GM18520 (cell line): Measurements from ENCODE around the gene MRPS15.

ENCODE experiments used
- ATAC-seq: cut with Tn5 transposase; IDR thresholded peaks from one replicate; pipeline ENCODE4 v1.9.1; 2021; ENCODE audit not compliant: unreplicated experiment

MRPS15 gene

DNA sequence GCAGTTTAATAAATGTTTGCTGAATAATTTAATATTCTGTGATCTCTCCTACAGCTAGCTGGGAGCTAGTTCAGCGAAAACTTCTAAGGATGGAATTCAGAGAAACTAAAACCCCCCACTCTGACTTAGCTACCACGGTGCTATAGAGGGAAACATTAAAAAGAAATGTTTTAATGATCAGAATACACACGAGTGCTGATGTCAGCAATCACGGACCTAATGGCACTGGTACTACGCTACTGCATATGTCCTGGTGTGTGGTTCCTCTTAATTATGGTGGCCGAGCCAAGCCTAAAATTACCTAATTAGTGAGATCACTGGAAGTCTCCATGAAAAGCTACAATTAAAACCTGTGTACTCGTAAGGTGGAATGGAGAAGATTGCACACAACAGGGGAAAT is 42.5 kb downstream of the MRPS15 start:
- ATAC-seq: no peak

DNA sequence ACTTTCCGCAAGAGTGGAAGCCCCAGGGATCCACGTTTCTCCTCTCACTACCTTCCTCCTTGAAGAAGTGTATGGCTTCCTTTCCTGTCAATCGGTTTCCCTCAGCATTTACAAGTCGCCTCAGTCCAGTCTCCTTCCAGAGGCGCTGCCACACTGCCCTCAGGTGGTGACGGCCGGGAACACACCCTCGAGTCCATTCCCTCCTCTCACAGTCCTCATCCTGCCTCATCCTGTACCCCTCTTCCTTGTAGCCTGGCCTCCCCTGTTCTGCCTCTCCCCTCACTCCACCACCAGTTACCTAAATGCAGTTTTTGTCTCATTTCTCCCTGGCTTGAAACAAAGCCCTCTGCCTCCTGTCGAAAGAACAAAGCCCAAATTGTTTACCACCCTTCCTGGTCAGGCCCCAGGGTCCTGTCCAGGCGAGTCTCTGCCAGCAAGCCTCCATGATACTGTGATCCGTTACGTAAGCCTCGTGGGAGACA is 43.3 kb downstream of the MRPS15 start:
- ATAC-seq: no peak

DNA sequence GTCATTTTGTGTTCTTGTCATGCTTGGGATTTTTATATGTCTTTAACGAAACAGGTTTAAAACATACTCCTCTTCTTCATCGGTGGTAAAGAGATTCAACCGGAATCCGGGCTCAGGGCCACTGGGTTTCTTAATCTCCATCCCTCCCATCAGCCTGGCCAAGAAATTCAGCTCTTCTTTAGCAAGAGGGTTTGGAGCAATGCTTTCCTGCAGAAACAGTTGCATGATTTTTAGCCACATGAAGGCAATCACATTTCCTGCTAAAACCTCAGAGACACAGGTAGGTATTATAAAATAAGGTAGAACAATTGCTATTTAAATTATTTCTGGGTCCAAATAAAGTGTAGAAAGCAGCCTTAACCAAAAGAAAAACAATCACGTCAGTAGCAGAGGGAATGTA is 43.8 kb downstream of the MRPS15 start:
- no peak for ATAC-seq

DNA sequence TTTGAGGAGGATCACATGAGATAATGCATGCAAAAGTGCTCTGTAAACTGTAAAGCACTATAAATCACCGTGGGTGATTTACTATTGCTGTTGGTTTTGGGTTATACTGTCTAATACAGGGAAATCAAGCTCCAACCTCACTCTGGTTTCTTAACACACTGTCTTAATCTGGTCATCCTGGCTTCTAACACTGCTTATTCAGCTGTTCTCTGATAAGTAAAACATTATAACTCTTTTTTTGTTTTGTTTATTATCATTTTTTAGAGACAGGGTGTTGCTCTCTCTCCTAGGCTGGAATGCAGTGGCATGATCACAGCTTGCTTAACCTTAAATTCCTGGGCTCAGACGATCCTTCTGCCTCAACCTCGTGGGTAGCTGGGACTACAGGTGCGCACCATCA is 44.6 kb downstream of the MRPS15 start:
- ATAC-seq: no peak

DNA sequence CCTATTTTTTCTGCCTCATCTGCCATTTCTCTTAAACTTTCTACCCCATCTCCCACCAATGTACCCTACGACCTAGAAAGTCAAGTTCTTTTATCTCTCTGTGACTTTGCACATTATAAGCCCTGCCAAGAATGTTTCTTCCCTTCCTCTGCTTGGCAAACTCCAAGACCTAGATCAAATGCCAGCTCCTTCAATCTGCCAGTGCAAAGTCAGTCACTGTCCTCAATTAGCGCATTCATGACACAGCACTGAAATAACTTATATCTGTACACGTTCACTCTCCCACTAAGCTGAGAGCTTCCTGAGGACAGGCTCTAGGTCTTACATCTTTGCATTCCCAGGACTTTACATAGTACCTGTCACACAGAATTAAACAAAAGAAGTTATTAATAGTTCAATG is 45.0 kb downstream of the MRPS15 start:
- no peak for ATAC-seq

DNA sequence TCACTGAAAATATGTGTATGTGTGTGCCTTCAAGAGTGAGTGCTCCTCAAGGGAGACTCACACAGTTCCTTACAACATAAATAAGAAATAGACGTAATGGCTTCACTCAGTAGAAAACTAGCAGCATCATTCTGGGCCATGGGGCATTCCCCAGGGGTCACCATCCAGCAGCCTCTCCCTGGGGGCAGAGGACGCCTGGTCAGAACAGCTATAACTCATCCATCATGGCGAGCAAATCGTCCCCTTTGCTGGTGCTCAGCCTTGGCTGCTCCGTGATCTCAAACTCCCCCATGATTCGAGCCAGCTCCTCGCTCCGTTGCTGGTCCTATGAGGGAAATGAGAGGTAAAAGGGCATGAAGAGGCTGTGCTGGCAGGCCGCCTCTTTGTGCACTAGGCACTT is 46.3 kb downstream of the MRPS15 start:
- ATAC-seq: no peak

DNA sequence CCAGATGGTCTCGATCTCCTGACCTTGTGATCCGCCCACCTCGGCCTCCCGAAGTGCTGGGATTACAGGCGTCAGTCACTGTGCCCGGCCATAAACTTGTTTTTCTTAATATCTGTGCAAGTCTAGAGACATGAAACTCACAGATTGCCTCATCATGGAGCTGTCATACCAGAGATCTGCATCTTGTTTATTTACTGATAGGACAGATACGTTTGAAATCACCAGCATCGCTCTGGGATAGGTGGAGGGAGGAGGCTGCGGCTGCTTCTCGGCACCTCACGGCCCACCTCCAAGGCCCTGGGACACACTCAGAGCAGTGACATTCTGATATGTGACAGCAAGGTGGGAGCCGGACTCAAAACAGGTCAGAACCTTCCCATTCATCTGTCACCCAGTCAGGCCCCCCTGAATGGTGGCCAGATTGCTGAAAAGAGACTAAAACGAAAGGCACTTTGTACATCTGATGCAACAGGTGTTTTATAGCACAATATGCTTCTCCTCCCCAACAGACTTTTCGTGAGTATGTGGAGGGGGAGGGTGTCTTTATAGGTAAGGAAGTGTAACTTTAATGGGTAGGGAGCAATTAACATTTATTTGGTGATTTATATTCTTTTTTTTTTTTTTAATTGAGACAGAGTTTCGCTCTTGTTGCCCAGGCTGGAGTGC is 48.4 kb downstream of the MRPS15 start:
- no peak for ATAC-seq

DNA sequence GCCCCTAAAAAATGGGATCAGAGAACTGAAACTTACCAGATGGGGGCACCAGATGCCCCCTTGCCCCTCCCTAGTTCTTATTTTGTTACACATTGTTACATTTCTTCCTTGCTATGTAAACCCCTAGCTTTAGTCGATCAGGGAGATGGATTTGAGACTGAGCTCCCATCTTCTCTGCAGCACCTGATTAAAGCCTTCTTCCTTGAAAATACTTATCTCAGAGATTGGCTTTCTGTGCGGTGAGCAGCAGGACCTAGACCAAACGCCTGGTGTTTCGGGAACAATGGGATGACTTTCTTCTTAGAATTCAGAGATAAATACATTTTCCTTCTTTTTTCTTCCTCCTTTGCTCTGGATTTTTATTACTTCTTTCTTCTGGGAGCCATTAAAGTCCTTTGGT is 49.8 kb downstream of the MRPS15 start:
- ATAC-seq: no peak

DNA sequence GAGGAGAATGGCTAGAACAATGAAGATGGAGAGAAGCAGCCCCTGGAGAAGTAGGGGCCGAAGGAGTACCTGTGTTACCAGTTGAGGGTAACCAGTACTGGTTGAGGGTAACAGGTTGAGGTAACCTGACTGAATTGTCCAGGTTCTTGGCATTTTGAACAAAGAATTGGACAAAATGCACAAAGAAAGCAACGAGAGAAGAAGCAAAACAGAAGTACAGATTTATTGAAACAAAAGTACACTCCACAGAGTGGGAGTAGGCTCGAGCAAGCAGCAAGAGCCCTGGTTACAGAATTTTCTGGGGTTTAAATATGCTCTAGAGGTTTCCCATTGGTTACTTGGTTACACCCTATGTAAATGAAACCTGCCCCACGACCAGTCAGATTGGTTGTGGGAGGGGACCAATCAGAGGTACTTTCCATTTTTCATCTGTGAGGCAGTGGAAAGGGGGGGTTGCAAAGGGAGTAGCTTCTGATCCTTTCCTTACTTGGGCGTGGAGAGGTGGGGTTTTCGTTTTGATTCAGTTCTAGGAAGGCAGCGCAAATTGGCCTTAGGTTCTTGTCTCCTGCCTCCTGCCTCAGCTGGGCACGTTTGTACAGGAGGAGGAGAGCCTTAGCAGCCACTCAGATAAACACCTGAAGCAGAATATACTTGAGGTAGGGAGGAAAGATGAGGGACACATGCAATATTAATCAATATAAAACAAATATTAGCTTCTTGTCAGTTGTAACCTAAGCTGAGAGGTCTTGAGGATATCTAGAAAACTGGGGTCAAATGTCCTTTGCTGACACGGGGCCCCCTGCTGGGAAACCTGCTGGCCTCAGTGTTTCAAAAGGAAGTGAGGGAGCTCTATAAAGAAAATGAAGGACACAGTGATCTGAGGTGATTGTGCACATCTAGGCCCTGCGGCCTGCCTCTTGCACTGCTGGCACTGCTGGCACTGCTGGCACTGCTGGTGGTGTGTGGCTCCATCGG is 52.2 kb downstream of the MRPS15 start:
- ATAC-seq: no peak

DNA sequence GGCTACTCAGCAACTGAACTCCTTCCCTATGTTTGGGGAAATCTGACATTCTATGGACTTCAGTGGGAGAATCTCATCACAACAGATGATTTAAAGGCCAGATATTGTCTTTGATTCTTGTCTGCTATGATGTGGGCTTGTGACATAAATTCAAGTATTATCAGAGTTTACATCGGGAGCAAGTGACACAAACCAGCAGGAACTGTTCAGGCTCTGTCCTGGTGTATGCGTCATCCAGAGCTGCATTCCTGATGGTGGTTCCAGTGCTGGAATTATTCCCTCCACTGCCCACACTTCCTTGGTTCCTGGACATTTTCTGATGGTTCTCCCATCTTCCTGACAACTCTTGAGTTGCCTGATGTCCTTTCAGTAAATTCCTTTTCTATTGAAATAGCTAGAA is 55.7 kb downstream of the MRPS15 start:
- ATAC-seq: no peak

DNA sequence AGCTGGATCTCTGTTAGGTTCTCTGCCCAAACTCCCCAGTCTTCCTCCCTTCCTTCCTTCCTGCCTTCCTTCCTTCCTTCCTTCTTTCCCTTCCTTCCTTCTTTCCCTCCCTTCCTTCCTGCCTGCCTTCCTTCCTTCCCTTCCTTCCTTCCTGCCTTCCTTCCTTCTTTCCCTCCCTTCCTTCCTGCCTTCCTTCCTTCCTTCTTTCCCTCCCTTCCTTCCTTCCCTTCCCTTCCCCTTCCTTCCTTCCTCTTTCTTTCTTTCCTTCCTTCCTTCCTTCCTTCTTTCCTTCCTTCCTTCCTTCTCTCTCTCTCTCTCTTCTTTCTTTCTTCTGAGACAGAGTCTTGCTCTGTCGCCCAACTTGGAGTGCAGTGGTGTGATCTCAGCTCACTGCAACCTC is 57.7 kb downstream of the MRPS15 start:
- ATAC-seq: no peak
